GM12878 (cell line): ENCODE data around the gene INSYN2B. TPM values are rescaled to one million over a fixed set of nuclear protein-coding genes. Genes with fewer than 3 reads are reported as not detected.

Experiments
- ATAC-seq: fragments of 200-7000 bp; cut with Tn5 transposase; 3 replicates; pipeline ENCODE4 v1.9.1; 2020; ENCODE audit warnings: mild to moderate bottlenecking, moderate library complexity
- BruUV-seq: library from RNA; stranded (reverse); fragments of 400-500 nt; replicated peaks from 2 replicates; lab custom pipeline; 2021; lab: Mats Ljungman, UMichigan
- CTCF ChIA-PET: fragments of 300-600 bp; sonication (Branson Sonifier 250); formaldehyde crosslinking; extraction: SDS; loops from one replicate; lab custom pipeline; 2021; ENCODE audit warnings: inconsistent platforms; lab: Yijun Ruan, JAX
- POLR2A ChIA-PET: fragments of 350-600 bp; formaldehyde crosslinking; extraction: SDS; loops from one replicate; lab custom pipeline; 2021; ENCODE audit warnings: inconsistent platforms; lab: Charles Lee
- RAD21 ChIA-PET: fragments of 300-600 bp; sonication (Branson Sonifier 250); formaldehyde crosslinking; loops from one replicate; lab custom pipeline; 2023; ENCODE audit warnings: antibody characterized with exemption; ENCODE audit not compliant: unreplicated experiment; lab: Charles Lee
- SMC1A ChIA-PET: fragments of 300-600 bp; sonication (Branson Sonifier 250); formaldehyde crosslinking; loops from one replicate; lab custom pipeline; 2023; ENCODE audit not compliant: unreplicated experiment, uncharacterized antibody; lab: Charles Lee
- DNase-seq: peaks from one replicate; pipeline ENCODE4 v3.0.0-alpha.2; 2011; ENCODE audit warnings: low read depth, low spot score
- FAIRE-seq: peaks from 3 replicates; lab custom pipeline; 2011; peaks lifted over from hg19 to GRCh38; lab: Jason Lieb, UNC
- H2AFZ ChIP-seq: 2 replicates; pipeline ENCODE4 v1.6.0; 2011; ENCODE audit warnings: low read depth, low read length, control low read depth; ENCODE audit not compliant: control insufficient read depth
- H3K27ac ChIP-seq: 2 replicates; pipeline ENCODE4 v1.5.1; 2011; ENCODE audit warnings: control low read depth; ENCODE audit not compliant: control insufficient read depth, insufficient read depth
- H3K27me3 ChIP-seq, 2 experiments: replicated peaks in 1 of 2; 2 replicates each; pipeline versions ENCODE4 v1.6.0 to v1.6.1; 2011; ENCODE audit warnings: low read length in 1 of 2; ENCODE audit not compliant: control insufficient read depth in 2 of 2, insufficient read depth in 2 of 2
- H3K36me3 ChIP-seq, 2 experiments: 2 replicates each; pipeline ENCODE4 v1.5.1; 2011; ENCODE audit warnings: low read length in 1 of 2; ENCODE audit not compliant: control insufficient read depth in 2 of 2, insufficient read depth in 2 of 2
- H3K4me1 ChIP-seq: 2 replicates; pipeline ENCODE4 v1.6.1; 2011; ENCODE audit warnings: mild to moderate bottlenecking, low read length, moderate library complexity, mixed read lengths; ENCODE audit not compliant: control insufficient read depth, insufficient read depth
- H3K4me2 ChIP-seq: 2 replicates; pipeline ENCODE4 v1.6.0; 2011; ENCODE audit warnings: control low read depth; ENCODE audit not compliant: control insufficient read depth, insufficient read depth
- H3K4me3 ChIP-seq: fragments of 200-600 bp; sonication (generic); 2 replicates; pipeline ENCODE4 v1.5.1; 2016
- H3K79me2 ChIP-seq: 2 replicates; pipeline ENCODE4 v1.6.0; 2011; ENCODE audit warnings: low read length; ENCODE audit not compliant: control insufficient read depth, insufficient read depth
- H3K9ac ChIP-seq: 2 replicates; pipeline ENCODE4 v1.8.0; 2011; ENCODE audit warnings: low read length, control low read depth, mixed read lengths; ENCODE audit not compliant: control insufficient read depth, insufficient read depth
- H3K9me3 ChIP-seq: replicated peaks from 3 replicates; pipeline ENCODE4 v1.5.1; 2011; ENCODE audit warnings: mild to moderate bottlenecking, low read length; ENCODE audit not compliant: control insufficient read depth, insufficient read depth
- H4K20me1 ChIP-seq: 2 replicates; pipeline ENCODE4 v1.6.0; 2011; ENCODE audit not compliant: control insufficient read depth, insufficient read depth
- CBFB ChIP-seq: IDR thresholded peaks from 2 replicates; pipeline ENCODE4 v1.6.1; 2016; ENCODE audit warnings: antibody characterized with exemption, low read depth
- E2F8 ChIP-seq: fragments of 450-650 bp; IDR thresholded peaks from 2 replicates; pipeline ENCODE4 v1.6.1; 2018; ENCODE audit warnings: mild to moderate bottlenecking, low read depth, moderate library complexity; ENCODE audit not compliant: partially characterized antibody
- FOXM1 ChIP-seq: IDR thresholded peaks from 2 replicates; pipeline ENCODE4 v1.6.1; 2012; ENCODE audit warnings: low read depth, mild to moderate bottlenecking, inconsistent platforms, low read length, moderate library complexity
- GABPA ChIP-seq: IDR thresholded peaks from 2 replicates; pipeline ENCODE4 v1.6.1; 2014; ENCODE audit warnings: antibody characterized with exemption, low read depth, mild to moderate bottlenecking, inconsistent platforms
- IRF4 ChIP-seq: IDR thresholded peaks from 2 replicates; pipeline ENCODE4 v1.6.1; 2011; ENCODE audit warnings: low read depth, low read length
- KLF5 ChIP-seq: fragments of 450-650 bp; IDR thresholded peaks from 2 replicates; pipeline ENCODE4 v1.6.1; 2014; ENCODE audit warnings: mild to moderate bottlenecking; ENCODE audit not compliant: partially characterized antibody
- MEF2A ChIP-seq: IDR thresholded peaks from 2 replicates; pipeline ENCODE4 v1.6.1; 2011; ENCODE audit warnings: low read depth, mild to moderate bottlenecking, low read length, moderate library complexity; ENCODE audit not compliant: insufficient read depth
- MYC ChIP-seq: IDR thresholded peaks from 2 replicates; pipeline ENCODE4 v1.6.1; 2011; ENCODE audit warnings: mild to moderate bottlenecking, low read length, moderate library complexity, inconsistent platforms; ENCODE audit not compliant: insufficient read depth, insufficient replicate concordance, insufficient read length, severe bottlenecking
- NR2C1 ChIP-seq: fragments of 450-650 bp; IDR thresholded peaks from 2 replicates; pipeline ENCODE4 v1.6.1; 2017; ENCODE audit warnings: antibody characterized with exemption, mild to moderate bottlenecking, moderate library complexity
- SIX5 ChIP-seq: IDR thresholded peaks from 2 replicates; pipeline ENCODE4 v1.6.1; 2011; ENCODE audit warnings: mild to moderate bottlenecking, low read depth, low read length, moderate library complexity; ENCODE audit not compliant: severe bottlenecking
- STAT3 ChIP-seq: IDR thresholded peaks from 2 replicates; pipeline ENCODE4 v1.6.1; 2011; ENCODE audit warnings: low read depth, low read length, improper control_type of control experiment
- USF1 ChIP-seq: IDR thresholded peaks from 2 replicates; pipeline ENCODE4 v1.6.1; 2011; ENCODE audit warnings: borderline replicate concordance, low read depth, mild to moderate bottlenecking, moderate library complexity, mixed read lengths, low read length; ENCODE audit not compliant: insufficient read depth; ENCODE audit errors: extremely low read length
- WRNIP1 ChIP-seq: IDR thresholded peaks from 2 replicates; pipeline ENCODE4 v1.6.1; 2011; ENCODE audit warnings: low read depth, low read length, improper control_type of control experiment, borderline replicate concordance
- ZBTB33 ChIP-seq: fragments of 450-650 bp; IDR thresholded peaks from 2 replicates; pipeline ENCODE4 v1.6.1; 2017; ENCODE audit warnings: mild to moderate bottlenecking
- ZBTB4 ChIP-seq: fragments of 450-650 bp; formaldehyde crosslinking; IDR thresholded peaks from 2 replicates; pipeline ENCODE4 v1.4.0; 2022; ENCODE audit warnings: mild to moderate bottlenecking, moderate library complexity
- ZNF384 ChIP-seq: IDR thresholded peaks from 2 replicates; pipeline ENCODE4 v1.6.1; 2012; ENCODE audit warnings: low read depth, mild to moderate bottlenecking, low read length, improper control_type of control experiment, borderline replicate concordance
- WGBS: methylation state at CpG from one replicate; pipeline ENCODE4 v1.1.6; 2016; ENCODE audit warnings: low lambda C conversion rate; ENCODE audit not compliant: insufficient replicate concordance, insufficient coverage; ENCODE audit errors: missing lambda C conversion rate; 5-methylcytosine and 5-hydroxymethylcytosine counted together
- in situ Hi-C: fragments of 300-500 bp; cut with MboI; formaldehyde crosslinking; loops from 9 replicates; pipeline ENCODE4 v1.14.3; 2018; ENCODE audit warnings: mixed read lengths
- intact Hi-C: fragments of 100-400 bp; cut with micrococcal nuclease; formaldehyde crosslinking; loops from one replicate; pipeline ENCODE4 v1.14.2; 2022; ENCODE audit not compliant: unreplicated experiment
- polyA plus RNA-seq, 11 experiments: library from polyadenylated mRNA; depleted of rRNA in 4 of 11; unstranded in 6 of 11; stranded (reverse) in 5 of 11; fragments of >200 nt; fragmentation: Nextera tagmentation in 4 of 11; fragmentation: Illumina TruSeq in 1 of 11; extraction: Ambion mirVana in 4 of 11; extraction: Trizol in 1 of 11; gene quantifications; 1 replicate in 1 of 11; 2 replicates in 10 of 11; pipeline versions ENCODE4 v1.2.1 to v1.2.3, GENCODE V29; 2011 to 2016; ENCODE audit warnings: inconsistent platforms in 2 of 11, missing spikeins in 2 of 11, low read depth in 1 of 11
- total RNA-seq, 4 experiments: library from RNA; depleted of rRNA in 3 of 4; stranded (reverse); fragments of >200 nt in 3 of 4; fragmentation: Illumina TruSeq in 1 of 4; extraction: Trizol in 1 of 4; gene quantifications; 2 replicates each; pipeline versions ENCODE4 v1.2.1 to v1.2.3, GENCODE V29; 2013 to 2021

The INSYN2B gene
- total and polyA plus RNA-seq, 10 of the 15 experiments (the other 5 are each of a cell fraction or from before 2014, with no cell fraction given) = 0.05 to 0.27 (median 0.13) TPM; not detected in 7

GRCh38 chr5:169988206-169988605 lies 7.9 kb upstream of the INSYN2B start:
- POLR2A ChIA-PET = no interaction called here
- ATAC-seq (no peak), FAIRE-seq (no peak), DNase-seq (no peak)
- H3K36me3 ChIP-seq = peaks cover 17 to 43% of the 10 kb centered on the region in 2 experiments
- RAD21 ChIA-PET = no interaction called here
- CTCF ChIA-PET = interaction anchor here (0.6 kb wide), 2 partner anchors 138 to 307 kb away, joined by 3 read pairs; no protein-coding TSS in a partner anchor
- BruUV-seq = no TSS peak
- no peaks in the 10 kb centered on the region for H3K27me3 ChIP-seq
- H3K4me2 ChIP-seq = no peak overlapping the region
- 98% methylated on average over 4 of the region's 4 CpGs for WGBS
- H3K79me2 ChIP-seq = no peaks in the 10 kb centered on the region
- H4K20me1 ChIP-seq = no peaks in the 10 kb centered on the region
- SMC1A ChIA-PET = interaction anchor here (1.0 to 1.3 kb wide), 2 partner anchors 108 to 221 kb away, joined by 3 read pairs; no protein-coding TSS in a partner anchor
- no peak overlapping the region for H3K27ac ChIP-seq
- in situ Hi-C loops (no loop called here), intact Hi-C loops (no loop called here)
- H3K4me3 ChIP-seq = no peak overlapping the region
- no peaks in the 10 kb centered on the region for H3K4me1 ChIP-seq
- TF ChIP-seq GABPA = no peak
- TF ChIP-seq ZNF384 = no peak
- TF ChIP-seq STAT3 = no peak
- TF ChIP-seq FOXM1 = no peak
- TF ChIP-seq MEF2A = no peak
- TF ChIP-seq MYC = no peak
- TF ChIP-seq SIX5 = no peak
- no peak for TF ChIP-seq IRF4
- no peak for TF ChIP-seq NR2C1
- no peak for TF ChIP-seq ZBTB33
- TF ChIP-seq USF1 = no peak
- TF ChIP-seq WRNIP1 = no peak
- TF ChIP-seq CBFB = no peak
- no peak for TF ChIP-seq KLF5
- no peak for TF ChIP-seq ZBTB4 (CRISPR knock-in tag)
- TF ChIP-seq E2F8 = no peak
- no peaks in the 10 kb centered on the region for H3K9me3 ChIP-seq
- H3K9ac ChIP-seq = no peak overlapping the region
- no peak overlapping the region for H2AFZ ChIP-seq
